Measurements from ENCODE around the gene SMIM38. TPM values are rescaled to one million over a fixed set of nuclear protein-coding genes. Genes with fewer than 3 reads are reported as not detected.

Gene SMIM38
- polyA plus RNA-seq, 5 donors: 0.21 to 1.1 (median 0.75) TPM

DNA sequence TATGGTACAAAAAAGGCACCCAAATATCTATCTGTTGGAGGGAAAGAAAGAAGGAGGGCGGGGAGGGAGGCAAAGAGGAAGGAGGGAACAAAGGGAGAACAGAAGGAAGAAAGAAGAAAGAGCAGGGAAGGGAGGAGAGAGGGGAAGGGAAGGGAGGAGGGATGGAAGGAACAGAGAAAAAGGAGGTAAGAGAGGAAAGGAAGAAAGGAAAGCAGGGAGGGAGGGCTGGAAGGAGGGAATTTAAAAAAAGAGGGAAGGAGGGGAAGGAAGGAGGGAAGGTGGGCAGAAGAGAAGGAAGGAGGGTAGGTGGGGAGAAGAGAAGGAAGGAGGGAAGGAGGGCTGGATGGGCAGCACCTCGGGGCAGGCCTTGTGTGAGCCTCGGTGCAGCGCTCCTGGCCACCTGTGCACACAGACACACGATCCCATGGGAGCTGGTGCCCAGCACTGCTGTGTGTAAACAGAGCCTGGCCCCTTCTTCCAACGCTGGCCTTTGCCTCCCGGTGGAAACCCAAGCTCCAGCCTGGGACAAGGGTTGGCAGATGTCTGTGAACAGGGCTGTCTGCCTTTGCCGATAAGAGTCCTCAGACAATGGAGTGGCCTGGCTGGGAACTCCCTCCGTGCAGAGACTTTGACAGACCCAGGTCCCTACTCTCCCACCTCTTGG lies 23.2 kb downstream of the SMIM38 start:
- no peak for DNase-seq

GRCh38 chr11:69180226-69180625 lies 24.5 kb downstream of the SMIM38 start:
- DNase-seq: no peak

DNA sequence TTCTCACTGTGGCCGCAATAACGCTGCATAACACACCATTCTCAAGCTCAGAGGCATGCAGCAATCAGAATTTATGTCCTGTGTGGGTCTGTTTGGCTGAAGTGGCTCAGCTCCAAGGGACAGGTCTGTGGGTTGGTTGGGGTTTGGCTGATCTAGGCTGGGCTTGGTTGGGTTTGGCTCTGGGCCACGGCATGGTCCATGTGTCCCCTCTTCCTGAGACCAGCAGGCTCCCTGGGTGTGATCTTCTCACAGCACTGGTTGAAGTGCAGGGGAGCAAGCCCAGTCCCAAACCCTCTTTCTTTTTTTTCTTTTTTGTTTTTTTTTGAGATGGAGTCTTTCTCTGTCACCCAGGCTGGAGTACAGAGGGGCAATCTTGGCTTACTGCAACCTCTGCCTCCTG lies 25.0 kb downstream of the SMIM38 start:
- no peak for DNase-seq

DNA sequence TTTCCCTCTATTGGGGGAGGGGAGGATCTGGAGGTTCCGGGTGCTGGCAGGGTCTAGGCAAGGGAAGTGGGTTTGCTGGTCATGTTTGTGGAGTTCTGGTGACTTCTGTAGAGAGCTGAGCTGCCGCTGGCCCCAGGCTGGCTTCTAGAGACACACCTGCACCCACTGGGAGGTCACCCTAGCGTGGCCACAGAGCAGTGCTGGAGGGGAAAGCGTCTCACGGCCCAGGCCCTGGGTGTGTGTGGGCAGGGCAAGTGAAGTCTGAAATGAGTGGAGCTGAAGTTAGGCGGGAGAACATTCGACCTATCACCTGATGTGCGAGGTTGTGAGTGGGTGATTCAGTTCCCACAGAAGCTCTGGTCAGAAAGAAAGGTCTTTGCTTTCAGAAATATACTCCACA lies 27.9 kb downstream of the SMIM38 start:
- no peak for DNase-seq

GRCh38 chr11:69186316-69187260 lies 30.9 kb downstream of the SMIM38 start:
- no peak for DNase-seq

DNA sequence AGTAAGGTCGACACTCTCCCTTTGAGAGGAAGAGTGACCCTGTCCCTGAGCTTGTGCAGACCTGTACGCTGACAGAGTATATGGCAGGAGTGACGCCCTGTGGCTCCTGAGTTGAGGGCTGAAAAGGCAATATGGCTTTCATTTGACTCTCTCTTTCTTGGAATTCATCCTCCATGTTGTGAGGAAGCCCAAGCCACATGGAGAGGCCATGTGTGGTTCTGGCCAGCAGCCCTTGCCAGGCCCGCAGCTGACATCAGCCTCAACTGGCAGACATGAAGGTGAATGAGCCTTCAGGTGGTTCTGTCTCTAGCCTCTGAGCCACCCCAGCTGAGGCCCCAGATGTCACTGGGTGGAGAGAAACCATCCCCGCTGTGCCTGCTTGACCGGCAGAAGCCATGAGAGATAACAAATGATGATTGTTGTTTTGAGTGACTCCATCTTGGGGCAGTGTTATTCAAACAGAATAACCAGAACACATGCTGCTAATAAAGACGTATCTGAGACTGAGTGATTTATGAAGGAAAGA lies 31.9 kb downstream of the SMIM38 start:
- DNase-seq: no peak

DNA sequence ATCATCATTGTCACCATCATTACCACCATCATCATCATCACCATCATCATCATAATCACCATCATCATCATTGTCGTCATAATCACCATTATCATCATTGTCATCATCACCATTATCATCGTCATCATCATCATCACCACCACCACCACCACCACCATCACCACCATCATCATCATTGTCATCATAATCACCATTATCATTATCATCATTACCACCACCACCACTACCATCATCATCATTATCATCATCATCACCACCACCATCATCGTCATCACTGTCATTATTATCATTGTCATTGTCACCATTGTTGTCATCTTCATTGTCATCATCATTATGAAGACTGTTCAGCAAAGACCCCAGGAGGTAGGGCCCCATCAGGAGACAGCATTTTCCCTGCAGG lies 33.3 kb downstream of the SMIM38 start:
- DNase-seq: no peak

DNA sequence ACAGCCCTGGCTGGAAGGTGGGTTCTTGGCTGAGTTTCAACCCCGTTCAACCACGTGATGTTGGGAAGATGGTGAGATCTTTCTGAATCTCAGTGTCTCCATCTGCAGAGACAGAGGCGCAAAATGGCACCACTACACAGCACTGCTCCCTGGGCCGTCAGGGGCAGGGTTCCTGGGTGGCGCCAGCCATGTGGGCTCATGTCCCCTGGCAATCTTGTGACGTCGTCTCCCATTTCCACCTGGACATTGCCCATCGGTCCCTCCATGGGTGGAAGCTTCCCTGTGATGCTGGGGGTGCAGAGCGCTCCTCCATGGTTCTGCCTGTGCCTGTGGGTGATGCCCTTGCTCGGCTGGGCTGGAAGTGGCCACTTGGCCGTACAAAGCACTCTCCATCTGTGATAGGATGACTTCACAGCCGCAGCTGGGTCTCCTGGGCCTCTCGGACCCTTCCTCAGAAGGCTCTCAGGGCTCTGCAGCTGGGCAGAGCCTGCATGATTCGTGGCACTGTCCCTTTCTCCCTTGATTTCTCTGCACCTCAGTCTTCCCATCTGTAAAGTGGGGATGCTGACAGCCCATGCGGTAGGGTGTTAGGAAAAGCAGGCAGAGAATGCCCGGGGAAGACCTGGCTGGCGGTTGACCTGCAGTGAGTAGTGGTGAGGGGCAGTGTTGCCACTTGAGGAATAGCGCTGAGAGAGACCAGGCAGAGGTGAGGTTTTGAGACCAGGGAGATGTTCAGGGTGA lies 35.2 kb downstream of the SMIM38 start:
- DNase-seq: no peak

DNA sequence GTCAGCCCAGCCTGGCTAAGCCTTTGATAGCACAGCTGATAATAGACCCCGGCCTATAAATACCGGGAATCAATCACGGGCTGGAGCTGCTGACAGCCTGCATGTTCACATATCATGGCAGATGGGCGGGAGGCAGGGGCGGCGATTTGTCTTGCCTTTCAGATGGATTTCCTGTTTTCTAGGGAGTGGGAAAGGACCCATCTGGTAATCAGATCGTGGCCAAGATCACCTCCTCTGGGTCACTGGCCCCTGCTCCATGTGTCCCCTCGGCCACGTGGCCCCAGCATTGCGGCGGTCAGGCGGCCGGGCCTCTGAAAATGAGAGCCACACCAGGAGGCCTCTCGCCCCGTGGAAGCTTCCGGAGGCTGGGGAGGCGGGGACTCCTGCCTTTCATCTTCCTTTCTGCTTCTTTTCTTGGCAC lies 36.6 kb downstream of the SMIM38 start:
- no peak for DNase-seq

DNA sequence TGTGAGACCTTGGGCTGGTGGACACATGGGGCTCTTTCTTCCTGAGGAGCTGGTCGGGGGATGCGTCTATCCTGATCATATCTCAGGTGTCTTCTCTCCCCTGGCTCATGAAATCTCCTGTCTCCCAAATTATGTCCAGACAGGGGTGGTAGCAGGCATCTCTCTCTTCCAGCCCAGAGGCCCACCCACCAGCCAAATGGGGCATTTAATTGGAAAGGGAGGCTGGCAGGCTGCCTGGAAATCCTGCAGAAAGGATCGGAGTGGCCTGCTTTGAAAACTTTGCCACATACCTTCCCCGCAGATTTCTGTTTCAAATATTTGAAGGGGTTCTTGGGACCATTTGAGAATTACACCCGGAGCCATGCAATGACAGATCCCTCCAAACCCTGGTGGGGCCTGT lies 37.4 kb downstream of the SMIM38 start:
- no peak for DNase-seq

- DNase-seq: no peak
Observed at GRCh38 chr11:69193629-69194028, 37.9 kb downstream of the SMIM38 start.

DNA sequence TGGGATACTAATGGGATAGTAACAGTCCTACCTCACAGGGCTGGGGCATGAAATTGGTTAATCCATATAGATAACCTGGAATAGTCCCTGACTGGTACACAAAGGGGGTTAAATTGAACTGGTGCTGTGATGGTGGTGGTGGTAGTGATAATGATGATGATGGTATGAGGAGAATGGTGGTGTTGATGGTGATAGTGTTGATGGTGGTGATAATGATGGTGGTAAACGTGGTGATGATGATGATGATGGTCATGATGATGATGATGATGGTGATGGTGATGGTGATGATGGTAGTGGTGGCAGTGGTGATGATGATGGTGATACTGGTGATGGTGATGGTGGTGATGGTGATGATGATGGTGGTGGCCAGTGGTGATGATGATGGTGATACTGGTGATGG lies 38.7 kb downstream of the SMIM38 start:
- no peak for DNase-seq

DNA sequence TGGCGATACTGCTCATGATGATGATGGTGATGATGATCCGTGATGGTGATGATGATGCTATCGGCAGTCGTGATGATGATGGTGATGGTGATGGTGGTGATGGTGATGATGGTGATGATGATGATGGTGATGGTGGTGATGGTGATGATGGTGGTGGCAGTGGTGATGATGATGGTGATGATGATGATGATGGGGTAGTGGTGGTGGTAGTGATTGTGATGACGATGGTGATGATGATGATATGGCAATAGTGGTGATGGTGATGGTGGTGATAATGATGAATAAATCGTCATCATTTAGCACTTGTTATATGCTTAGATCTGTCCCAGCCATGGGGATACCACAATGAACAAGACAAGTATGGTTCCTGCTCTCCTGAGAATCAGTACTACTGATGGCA lies 39.2 kb downstream of the SMIM38 start:
- DNase-seq: no peak

DNA sequence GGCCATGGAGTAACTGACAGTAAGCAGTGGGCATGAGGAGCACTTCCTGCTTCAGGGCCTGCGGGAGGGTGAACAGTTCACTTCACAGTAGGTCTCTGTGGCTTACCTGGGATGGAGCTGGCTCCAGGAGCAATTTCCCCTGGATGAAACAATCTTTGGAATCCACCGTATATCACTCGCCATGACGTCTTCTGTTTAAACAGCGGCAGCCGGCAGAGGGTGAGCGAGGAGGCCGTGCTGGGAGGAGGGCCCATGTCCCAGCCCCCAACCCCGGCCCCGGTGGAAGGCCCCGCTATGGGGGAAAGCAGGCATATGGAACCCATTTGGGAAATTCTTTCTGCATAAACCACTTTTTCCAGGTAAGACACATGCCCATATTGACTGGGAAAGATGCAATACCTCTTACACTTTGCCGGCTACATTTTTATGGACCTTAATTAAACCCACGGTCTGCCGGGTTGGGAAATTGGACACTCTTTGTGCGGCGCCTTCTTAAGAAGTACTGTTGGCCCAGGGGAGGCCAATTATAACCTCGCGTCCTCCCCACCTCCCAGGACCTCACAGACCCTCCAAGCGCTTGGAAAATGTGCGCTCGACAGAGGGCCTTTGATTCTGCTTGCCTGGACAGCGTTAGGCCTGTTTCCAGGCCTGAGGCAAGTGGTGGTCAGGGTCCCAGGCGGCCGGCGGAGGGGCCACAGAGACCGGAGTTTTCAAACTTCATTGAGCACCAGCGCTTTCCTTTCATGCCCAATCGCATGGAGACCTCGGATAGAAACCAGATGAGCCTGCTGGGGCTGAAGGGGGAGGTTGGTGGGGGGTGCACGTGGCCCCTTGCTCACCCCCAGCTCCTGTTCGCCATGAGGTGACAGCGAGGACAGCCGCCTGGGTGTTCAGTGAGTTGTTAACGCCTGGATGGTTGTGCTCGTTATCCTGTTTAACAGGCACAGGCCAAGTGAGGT lies 40.4 kb downstream of the SMIM38 start:
- DNase-seq: no peak

GRCh38 chr11:69196783-69197169 lies 41.0 kb downstream of the SMIM38 start:
- no peak for DNase-seq

DNA sequence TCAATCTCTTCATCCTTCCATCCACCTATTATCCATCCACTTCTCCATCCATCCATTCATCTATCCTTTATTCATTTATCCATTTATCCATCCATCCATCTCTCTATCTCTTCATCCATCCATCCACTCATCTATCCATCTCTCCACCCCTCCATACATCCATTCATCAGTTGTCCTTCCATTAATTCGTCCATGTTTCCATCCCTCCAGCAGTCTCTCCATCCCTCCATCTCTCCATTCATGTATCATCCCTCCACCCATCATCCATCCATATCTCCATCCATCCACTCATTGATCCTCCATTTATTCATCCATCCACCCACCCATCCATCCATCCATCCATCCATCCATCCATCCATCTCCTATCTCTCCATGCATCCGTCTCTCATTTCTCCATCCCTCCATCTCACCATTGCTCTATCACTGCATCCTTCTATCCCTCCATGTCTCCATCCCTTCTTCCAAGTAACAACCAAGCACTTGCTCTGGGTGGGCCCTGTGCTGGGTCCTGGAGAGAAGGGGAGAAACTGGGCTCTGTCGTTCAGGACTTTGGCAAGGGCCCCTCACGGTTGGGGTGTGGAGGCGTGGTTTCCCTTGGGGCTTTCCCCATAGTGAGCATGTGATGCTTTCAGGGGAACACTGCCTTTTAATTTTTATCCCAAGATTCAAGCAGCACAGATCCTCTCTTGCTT lies 43.3 kb downstream of the SMIM38 start:
- DNase-seq: no peak

- no peak for DNase-seq
Observed at GRCh38 chr11:69199583-69200315, 44.0 kb downstream of the SMIM38 start.

- DNase-seq: no peak
Observed at GRCh38 chr11:69200331-69201065, 44.8 kb downstream of the SMIM38 start.

GRCh38 chr11:69201066-69201365 lies 45.3 kb downstream of the SMIM38 start:
- no peak for DNase-seq
